ENCODE results near the gene TRPM8.

The TRPM8 gene

DNA sequence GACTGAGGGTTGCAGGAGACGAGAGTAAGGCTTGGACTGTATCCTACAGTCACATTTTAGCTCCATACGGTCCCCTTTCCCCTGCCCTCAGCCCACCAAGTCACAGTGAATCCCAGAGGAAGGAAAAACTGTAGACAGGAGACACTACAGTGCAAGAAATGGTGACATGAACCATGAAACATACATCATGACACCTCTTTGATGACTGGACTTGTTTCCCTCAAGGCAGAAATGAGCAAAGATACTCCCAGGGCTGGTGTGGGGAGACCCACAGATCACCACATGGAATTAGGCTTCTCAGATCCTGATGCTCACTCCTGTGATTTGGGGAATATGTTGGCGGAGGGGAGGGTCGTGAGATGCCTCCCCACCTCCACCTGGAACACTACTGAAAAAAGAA is 85.1 kb downstream of the TRPM8 start:
- no peak for DNase-seq (ENCODE audit: low spot score)

DNA sequence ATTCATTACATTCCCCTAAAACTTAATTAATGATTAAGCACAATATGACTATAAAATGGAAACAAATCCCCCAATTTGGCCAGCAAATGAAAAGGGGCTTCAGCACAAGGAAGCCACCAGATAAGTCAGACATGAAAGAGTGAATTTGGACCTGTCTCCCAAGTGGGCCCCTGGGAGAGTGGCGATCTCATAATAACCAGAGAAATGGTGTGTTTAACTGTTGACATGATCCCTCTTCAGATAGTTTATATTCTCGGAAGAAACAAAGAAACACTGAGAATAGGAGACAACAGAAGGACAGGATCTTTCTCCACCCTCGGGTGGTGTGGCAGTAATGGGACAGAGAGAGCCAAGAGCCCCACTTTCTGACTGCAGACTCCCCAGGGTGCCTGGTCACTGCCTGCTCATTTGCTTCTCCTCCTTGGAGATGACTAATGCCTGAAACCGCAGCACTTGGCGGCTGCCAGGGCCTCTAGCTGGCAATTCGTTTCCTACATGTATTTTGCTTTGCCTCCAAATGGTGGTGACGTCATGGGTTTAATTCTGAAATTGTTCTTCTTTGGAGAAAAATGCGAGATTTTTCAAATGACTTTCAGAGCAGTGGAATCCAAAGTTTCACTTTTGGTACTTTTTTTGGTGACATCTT is 86.9 kb downstream of the TRPM8 start:
- DNase-seq (ENCODE audit: low spot score) = no peak

DNA sequence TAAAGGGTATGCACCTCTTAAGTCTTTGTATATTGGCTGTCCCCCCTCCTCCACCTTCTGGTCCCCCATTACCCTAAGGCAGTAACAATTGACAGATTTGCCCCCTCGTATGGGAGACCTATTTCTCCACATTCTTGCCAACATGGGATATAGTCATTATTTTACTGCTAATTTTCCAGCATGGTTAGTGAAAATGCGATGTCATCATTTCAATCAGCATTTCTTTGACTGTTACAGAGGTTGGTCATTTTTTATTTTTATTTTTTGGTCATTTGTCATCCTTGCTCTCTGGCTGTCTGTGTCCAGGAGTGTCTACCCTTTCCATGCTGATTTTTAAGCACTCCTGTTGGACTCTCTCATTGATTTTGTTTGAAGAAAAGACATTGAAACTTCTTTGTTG is 88.0 kb downstream of the TRPM8 start:
- DNase-seq (ENCODE audit: low spot score) = no peak

DNA sequence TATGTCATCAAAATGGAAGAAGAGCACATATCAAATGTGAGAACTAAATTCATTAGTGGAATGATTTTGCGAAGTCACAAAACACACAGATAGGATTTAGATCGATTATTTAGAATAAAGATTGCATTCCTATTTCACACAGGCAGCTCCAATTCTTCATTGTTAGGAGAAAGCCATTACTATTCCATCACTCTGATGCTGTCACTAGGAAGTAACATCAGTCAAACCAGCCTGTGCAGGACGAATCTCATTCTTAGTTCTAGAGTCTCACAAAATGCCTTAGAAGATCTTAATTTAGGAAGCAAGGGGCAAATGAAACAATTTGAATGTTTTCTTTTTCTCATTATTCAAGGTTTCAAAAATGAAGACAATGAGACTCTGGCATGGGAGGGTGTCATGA is 89.3 kb downstream of the TRPM8 start:
- DNase-seq (ENCODE audit: low spot score) = no peak

DNA sequence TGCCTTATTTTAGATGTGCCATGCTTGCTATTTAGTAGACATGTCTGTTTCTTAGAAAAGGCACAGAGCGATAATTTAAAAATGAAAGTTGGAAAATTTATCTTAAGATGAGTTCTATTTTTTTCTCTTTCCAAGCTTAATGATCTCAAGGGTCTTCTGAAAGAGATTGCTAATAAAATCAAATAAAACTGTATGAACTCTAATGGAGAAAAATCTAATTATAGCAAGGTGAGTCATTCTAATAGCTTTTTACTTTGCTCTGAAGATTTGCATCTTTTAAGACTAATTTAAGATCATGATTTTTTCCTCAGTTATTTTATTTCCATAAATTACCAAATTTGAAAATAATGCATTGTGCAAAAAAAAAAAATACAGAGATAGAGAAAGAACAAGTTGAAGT is 97.3 kb downstream of the TRPM8 start:
- no peak for DNase-seq (ENCODE audit: low spot score)

DNA sequence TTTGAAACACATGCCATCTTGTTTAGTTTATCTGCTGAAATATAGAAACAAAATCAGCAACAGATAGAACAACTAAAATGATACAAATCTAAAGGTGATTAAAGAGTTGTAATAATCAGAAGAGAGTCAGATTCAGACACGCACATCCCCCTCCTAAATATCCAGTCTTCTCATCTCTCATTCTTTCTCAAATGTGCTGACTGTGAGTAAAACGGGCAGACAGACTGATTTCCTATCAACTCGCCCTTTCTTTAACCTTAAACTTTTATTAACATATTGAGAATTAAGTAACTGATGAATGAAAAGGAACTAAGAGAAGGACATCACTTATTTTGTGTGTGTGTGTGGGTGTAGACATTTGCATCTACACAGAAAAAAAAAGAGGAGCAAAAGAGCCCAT is 98.7 kb downstream of the TRPM8 start:
- DNase-seq (ENCODE audit: low spot score) = no peak

DNA sequence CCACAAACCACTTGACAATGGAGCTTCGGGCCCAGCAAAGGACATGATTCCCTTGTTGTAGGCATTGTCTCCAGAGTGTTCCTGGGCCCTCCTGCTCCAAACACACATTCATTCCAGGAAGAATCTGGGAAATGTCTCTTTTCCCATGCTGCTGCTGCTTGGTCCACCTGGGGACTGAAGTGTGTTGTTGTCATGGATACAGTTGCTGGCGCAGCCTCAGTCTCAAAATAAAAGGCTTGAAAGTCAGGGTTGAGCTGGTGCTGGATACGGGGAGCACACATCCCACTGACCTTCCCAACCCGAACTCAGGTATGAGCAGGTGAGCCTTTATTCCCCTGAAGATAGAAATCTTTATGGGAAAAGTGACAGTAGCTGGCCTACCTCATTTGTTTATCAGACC is 102.7 kb downstream of the TRPM8 start:
- DNase-seq (ENCODE audit: low spot score) = no peak

DNA sequence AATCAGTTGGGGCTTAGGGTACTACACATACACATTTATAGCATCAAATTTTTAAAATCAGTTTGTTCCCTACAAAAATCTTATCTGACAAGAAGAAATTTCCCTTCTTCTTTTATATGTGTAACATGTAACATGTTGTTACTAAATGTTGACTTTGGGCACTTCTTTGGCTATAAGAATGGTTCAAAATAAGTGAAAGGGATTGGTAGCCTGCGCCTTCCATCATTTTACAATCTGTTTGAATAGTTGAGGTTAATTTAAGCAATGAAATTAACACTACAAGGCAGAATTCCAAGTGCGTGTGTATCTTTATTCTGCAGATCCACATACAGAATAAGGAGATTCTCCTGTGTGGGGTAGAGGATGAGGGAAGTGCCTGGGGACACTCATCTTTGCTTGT is 103.2 kb downstream of the TRPM8 start:
- no peak for DNase-seq (ENCODE audit: low spot score)

DNA sequence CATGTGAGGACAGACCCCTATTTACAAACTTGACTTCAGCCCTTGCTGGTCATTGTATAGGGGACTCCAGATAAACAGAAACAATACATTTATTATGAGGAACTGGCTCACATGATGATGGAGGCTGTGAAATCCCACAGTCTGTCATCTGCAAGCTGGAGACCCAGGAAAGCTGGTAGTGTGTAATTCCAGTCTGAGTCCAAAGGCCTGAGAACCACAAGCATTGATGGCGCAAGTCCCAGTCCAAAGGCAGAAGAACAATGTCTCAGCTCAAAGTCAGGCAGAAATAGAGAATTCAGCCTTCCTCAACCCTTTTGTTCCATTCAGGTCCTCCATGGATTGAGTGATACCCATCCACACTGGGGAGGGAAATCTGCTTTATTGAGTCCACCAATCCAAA is 105.3 kb downstream of the TRPM8 start:
- DNase-seq (ENCODE audit: low spot score) = no peak

DNA sequence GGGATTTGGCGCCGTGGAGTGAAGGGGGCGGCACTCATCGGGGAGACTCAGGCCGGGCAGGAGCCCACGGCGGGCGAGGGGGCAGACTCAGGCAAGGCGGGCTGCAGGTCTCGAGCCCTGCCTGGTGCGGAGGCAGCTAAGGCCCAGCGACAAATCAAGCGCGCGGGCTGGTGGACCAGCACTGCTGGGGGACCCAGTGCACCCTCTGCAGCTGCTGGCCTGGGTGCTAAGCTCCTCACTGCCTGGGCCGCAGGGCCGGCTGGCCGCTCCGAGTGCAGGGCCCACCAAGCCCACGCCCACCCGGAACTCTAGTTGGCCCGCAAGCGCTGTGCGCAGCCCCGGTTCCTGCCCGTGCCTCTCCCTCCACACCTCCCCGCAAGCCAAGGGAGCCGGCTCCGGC is 107.1 kb downstream of the TRPM8 start:
- no peak for DNase-seq (ENCODE audit: low spot score)

DNA sequence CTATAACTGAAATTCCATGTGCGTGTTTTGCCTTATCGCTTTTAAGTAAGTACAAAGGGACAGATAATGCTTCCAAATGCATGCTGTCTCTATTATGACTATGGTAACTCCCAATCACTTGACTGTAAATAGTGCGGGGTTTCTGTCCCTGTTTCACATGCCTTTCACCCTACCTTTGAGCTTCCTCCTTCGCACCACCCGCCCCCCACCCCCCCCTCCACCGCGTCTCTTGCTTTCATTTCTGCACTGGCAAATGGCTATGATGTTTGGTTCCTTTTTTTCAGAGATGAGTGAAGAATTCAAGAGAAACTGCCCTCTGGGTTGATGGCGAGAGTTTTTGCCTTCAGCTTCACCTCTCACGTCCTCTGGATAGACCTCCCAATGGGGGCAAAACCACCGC is 108.3 kb downstream of the TRPM8 start:
- no peak for DNase-seq (ENCODE audit: low spot score)

DNA sequence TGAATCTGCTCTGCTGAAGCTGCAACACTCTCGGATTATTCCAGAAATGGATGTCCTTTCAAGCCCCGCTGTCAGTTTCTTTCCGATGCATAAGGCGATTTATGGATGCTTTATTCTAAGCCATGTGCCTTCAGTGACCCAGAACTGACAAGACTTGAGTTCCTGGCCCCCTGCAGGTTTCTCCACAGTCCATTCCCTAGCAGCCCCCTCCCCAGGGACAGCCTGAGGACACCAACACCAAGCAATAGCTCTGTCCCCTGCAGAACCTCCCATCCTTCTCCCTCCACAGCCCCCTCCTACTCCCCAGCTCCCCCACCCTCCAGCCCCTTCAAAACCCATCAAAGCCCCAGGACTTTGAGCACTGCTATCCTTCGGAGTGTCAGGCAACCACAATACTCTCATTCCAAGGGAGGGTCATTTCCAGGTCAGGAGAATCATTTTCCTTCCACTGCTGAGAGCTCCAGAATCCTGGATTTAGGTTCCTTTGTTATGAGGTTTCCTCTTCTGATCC is 108.8 kb downstream of the TRPM8 start:
- DNase-seq (ENCODE audit: low spot score) = no peak

DNA sequence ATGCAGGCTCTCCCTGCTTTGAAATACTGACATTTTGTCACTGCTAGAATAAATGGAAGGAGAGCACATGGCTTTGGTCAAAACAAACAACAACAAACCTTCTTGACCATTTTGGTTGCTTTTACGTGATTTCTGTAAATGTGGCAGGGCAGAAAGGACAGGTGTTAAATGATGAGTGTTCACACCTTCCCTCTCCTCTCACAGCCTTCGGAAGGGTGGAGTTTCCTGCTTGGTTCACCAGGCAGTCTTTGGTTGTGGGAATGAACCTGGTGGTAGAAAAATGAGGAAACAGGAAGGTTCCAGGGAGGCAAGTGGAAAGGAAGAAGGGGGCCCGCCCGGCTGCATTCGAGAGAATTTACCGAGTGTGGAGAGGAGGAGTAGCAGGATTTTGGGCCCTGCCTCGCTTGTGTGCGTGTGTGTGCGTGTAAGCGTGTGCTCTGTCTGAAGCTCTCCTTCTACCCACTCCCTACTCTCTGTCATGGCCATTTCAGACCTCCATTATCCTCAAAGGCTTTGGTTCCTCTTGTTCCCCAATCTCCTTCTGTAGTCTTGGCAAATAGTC is 109.6 kb downstream of the TRPM8 start:
- DNase-seq (ENCODE audit: low spot score) = no peak

DNA sequence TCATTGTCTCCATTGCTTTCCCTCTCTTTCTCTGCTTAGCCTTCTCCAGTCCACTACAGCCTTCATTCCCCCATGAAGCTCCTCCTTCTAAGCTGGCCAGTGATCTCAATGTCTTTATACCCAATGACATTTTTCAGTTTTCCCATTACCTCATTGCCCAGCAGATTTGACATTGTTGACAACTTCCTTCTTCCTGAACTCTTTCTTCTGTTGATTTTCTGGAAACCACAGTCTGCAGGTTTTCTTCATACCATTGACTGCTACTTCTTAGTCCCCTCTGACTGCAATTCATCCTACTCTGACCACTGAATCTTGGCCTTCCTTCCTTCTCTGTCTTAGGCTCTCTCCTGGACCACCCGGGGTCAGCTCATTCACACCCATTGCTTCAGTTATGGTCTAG is 110.5 kb downstream of the TRPM8 start:
- DNase-seq (ENCODE audit: low spot score) = no peak

DNA sequence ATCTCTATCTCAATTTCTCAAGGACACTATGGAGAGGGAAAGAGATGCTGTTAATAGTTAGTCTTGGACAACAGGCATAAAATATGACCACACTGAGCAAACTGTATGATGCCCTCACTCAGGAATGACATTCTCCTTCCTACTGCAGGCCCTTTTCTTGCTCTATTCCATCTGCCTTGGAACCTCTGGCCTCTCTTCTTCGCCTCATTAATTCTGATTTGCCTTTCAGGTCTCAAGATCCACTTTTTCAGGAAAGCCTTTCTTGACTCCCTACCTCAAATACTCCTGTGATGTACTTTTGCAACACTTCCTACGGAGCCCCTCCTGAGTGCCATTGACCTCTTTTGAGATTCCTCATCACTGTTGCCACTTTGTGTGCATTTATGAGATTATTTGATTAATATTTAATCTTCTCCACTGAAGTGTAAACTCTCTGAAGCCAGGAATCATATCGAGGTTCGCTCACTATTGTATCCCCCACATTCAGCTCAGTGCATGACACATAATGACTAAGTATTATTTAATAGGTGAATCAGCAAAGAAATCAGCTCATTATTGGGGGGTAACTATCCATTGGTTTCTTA is 112.1 kb downstream of the TRPM8 start:
- DNase-seq (ENCODE audit: low spot score) = no peak

DNA sequence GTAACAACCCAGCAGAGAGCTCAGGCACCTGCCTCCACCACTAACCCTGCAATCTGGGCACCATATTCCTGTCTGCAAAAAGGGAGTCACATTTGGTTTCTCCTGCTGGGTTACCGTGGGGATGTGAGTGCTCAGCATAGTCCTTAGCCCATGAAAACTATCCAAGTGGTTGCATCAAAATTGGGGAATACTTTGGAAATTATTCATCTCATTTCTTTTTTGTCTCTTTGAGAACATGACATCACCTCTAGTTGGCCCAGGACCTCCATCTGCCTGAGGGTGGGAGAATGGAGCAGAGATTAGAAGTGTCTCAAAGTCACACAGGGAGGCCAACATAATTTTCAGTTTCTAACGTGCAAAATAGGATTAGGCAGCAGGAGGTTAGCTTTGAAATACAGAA is 114.0 kb downstream of the TRPM8 start:
- DNase-seq (ENCODE audit: low spot score) = no peak

DNA sequence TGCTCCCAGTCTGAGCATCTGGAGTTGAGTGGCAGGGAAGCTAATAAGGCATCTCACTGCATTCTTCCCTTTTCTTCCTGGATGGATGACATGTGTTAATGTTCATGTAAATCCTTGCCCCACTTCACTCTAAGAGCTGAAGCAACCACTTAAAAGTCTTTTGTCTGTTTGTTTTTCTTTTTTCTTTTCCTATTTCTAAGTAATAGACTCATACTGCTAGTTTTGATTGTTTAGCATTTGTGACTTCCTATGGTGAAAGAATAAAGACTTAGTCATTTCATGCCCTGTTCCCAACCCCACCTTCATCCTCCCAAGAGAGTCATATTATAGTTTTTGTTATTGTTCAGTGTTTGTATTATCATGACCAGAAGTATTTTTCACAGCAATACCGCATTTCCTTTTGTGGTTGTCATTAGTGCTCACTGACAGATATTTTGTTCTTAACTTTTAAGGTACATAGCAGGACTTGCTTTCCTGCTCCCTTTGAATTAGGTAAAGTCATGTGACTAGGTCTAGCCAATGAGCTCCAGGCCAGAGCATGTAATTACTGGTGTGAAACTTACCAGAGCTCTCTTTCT is 115.2 kb downstream of the TRPM8 start:
- no peak for DNase-seq (ENCODE audit: low spot score)

DNA sequence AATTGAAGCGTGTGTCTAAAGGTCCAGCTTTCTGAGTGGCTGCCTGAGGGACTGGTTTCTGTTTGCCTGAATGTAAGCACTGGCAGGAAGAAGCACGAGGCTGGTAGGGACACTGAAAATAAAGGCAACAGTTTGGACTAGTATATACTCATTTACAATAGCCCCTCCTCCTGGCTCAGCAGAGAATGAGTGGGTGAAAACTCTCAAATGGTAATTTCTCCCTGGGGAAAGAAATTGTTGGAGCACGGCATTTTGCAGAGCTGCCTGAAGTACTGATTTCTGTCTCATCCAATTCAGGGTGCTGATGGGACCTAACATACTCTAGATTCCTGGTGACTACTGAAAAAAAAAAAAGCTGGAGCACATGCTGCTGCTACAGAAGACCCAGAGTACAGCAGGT is 116.0 kb downstream of the TRPM8 start:
- no peak for DNase-seq (ENCODE audit: low spot score)

DNA sequence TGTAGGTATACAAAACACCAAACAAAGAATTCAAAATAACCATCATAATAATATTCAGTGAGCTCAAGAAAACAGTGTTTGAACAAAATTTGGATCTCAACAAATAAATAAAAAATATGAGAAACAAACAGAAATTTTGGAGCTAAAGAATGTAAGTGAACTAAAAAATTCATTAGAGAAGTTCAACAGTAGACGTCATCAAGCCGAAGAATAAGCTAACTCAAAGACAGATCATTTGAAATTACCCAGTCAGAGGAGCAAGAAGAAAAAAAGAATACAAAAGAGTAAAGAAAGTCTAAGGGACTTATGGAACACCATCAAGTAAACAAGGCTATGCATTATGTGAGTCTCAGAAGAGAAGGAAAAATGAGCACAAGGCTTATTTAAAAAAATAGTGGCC is 116.7 kb downstream of the TRPM8 start:
- DNase-seq (ENCODE audit: low spot score) = no peak

DNA sequence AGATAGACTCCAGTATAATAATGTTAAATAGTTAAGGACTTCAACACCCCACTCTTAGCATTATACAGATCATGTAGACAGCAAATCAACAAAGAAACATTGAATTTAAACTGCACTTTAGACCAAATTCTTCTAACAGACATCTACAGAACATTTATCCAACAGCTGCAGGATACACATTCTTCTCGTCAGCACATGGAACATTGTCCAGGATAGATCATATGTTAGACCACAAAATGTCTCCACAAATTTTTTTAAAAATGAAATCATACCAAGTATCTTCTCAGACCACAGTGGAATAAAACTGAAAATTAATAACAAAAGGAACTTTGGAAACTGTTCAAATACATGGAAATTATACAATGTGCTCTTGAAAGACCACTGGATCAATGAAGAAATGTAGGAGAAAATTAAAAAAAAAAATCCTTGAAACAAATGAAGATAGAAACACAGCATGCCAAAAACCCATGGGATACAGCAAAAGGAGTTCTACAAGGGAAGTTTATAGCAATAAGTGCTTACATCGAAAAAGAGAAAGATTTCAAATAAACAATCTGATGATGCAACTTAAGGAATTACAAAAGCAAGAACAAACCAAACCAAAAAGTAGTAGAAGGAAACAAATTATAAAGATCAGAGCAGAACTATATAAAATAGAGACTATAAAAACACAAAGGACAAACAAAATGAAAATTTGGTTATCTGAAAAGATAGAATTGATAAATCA is 121.1 kb downstream of the TRPM8 start:
- DNase-seq (ENCODE audit: low spot score) = no peak

DNA sequence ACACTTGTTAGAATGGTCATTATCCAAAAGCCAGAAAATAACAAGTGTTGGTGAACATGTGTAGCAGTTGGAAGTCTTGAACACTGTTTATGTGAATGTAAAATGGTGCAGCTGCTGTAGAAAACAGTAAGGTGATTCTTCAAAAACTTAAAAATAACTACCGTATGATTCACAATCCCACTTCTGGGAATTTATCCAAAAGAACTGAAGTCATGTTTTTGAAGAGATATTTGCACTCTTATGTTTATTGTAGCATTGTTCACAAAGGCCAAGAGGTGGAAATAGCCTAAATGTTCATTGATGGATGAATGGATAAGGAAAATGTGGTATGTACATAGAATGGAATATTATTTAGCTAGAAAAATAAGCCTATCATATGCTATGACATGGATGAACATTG is 127.0 kb downstream of the TRPM8 start:
- DNase-seq (ENCODE audit: low spot score) = no peak

DNA sequence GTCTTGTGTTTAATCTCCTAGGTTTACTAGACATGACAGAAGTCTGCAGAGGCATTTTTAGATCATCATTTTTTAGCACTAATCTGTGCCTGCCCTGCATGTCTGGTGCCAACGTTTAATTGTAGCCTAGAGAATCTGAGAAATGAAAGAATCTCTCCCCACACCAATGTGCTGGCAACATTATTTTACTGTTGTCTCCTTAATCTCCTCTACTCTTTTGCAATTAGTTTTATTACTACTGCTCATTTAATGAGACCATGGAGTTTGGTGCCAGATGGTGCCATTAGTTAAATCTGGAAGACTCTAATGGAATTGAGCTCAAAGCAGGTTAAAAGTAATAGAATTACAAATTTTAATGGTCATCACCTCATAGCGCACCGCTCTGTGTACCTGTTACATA is 129.3 kb downstream of the TRPM8 start:
- DNase-seq (ENCODE audit: low spot score) = no peak

DNA sequence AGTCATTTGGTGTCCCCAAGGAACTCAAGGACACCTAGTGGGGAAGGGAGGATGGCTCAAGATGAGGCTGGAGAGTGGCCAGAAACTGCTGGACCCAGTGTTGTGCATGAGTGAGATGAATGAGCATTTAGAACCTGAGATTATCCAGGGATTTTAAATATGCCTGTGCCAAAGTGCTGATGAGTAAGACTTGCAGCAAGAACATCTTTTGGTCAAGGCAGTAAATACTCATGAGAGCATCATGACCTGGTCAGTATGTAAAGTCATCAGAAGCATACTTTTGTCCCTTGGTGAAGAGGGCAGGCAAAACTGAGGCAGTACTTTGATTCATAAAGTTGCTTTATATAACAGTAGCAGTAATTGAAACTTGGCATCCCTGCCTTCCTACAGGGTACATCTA is 130.2 kb downstream of the TRPM8 start:
- no peak for DNase-seq (ENCODE audit: low spot score)

Data from hematopoietic multipotent progenitor cell treated with erythropoietin and hydrocortisone succinate and interleukin-3 and kit ligand, for 15 days (in vitro differentiated cells).